ENCODE measurements around the gene METRN.
A peak's percentile ranks its signal among the peaks of the same experiment; 100 is the strongest.

The METRN gene

DNA sequence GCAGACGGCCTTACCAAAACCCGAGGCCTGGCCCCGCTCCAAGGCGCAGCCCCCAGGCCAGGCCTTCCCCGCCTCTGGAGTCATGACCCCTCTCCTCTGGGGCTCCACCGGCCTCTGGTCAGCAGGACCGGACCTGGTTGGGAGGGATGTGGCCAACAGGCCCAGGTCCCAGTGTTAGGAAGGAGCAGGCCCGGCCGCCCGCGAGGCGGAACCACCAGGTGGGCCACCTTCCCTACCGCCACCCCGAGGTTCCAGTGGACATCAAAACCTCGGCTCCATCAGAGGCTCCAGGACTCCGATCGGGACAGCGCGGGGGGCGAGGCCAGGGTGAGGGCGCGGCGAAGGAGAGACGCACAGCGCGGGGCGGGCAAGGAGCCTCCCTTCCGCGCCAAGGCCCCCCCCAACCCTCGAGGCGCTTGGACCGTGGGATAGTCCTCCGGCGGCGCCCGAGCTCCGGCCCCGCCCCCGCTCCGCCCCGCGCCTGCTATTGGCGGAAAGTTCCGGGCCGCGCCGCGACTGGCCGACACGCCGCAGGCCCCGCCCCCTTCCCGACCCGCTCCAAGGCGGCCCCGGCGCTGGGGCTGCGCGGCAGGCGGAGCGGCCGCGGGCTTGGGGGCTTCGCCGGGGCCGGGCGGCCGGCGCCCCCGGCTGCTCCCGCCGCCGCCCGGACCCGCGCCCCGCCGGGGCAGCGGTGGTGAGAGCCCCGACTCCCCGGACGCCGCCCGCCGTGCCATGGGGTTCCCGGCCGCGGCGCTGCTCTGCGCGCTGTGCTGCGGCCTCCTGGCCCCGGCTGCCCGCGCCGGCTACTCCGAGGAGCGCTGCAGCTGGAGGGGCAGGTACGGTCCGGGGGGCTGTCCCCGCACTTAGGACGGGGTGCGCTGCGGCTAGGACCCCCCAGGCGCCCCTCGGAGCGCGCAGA, at the start of gene METRN:
METRN (plus strand) TSS at position 561 of the 919 bp plus-strand sequence; CDS start at position 733, 172 bp downstream.
- peak; percentile 91 for DNase-seq (ENCODE audit: low read depth)

DNA sequence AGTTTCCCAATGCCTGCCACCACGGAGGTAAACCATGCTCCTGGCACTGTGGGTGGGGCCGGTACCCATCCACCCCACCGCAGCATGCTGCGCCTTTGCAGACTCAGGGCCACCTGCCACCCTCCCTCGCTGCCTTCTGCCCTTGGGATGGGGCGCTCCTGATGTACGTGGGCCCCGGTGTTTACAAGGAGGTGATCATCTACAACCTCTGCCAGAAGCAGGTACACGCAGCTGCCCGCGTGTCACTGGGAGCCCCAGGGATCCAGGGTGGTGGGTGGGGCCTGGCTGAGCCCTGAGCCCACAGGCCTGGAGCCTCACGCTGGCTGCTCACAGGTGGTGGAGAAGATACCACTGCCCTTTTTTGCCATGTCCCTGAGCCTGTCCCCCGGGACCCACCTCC, 48.3 kb upstream of the METRN start:
- no peak for DNase-seq (ENCODE audit: low read depth)

DNA sequence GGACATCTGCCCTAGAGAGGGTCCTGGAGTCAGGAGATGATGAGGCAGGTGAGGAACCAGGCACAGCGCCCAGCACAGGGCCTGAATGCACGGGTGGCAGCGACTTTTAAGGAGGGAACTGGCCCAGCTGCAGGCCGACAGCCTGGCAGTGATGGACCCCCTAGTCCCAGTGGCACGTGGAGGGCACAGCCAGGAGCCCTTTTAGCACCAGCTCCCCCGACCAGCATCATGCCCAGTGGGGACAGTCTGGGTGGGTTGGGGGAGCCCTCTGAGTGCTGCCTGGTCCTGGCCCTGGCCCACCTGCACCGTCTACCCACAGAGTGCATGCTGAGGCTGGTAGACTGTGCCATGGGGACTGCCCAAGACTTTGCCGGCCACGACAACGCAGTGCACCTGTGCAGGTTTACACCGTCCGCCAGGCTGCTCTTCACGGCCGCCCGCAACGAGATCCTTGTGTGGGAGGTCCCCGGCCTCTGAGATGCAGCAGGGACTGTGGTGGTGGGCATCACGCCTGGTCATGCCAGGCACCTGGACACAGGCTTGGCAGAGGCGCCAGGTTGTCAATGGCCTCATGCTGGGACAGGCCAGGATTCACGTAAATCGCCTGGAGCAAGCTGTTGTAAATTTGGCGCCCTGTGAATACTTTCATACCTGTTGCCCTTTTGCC, 47.7 kb upstream of the METRN start:
- DNase-seq (ENCODE audit: low read depth), result no peak

DNA sequence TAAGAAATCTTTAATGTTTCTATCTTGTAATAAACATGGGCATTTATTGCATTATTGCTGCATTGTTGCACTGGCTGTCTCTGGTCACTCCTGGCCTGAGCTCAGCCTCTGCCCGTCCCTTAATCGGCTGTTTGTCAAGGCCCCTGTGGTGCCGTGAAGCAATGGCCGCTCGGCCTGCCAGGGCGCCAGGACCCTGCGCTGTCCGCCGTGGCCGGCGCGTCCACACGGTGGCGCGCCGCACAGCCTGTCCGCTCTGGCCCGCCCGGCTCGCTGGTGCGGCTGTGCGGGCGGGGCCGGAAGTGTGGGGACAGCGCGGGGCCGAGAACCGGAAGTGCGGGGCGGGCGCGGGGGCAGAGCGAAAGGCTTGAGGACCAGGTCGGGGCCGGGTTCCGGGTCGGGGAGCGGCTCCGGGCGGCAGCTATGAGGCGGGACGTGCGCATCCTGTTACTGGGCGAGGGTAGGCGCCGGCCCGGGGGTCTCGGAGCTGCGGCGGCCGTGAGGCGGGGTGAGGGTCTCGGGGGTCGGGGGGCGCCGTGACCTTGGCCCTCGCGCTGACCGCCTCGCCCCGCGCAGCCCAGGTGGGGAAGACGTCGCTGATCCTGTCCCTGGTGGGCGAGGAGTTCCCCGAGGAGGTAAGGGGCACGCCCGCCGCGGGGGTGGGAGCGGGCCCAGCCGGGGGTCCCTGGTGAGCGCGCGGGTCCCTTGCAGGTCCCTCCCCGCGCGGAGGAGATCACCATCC, 47.0 kb upstream of the METRN start, which contains the start of gene RHOT2:
RHOT2 (plus strand) TSS at position 353 of the 739 bp plus-strand sequence; CDS start at position 421, 68 bp downstream.
- DNase-seq (ENCODE audit: low read depth), result peak; percentile 90

DNA sequence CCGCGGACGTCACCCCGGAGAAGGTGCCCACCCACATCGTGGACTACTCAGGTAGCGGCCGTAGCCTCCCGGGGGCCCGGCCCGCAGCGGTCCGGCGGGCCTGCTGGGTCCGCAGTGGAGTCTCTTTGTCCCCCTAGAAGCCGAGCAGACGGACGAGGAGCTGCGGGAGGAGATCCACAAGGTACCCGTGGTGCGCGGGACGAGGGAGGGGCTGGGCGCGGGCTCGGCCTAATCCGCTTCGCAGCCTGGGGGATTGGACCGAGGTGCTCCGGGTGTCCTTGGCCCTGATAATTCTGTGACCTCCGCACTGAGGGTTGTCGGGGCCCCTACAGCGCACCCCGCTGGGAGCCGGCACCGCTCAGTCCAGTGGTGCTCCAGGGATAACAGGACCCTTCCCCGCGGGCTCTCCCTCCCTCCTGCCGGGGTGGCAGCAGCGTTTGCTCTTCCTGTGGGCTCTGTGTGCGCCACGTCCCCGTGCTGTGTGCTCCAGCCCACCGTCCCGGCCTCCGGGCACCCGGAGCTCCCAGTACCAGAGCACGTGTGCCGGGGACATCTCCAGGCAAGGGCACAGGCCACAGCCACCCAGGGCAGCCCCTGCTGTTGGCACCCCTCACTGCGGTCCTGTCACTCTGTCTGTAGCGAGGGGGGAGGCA, 46.3 kb upstream of the METRN start:
- DNase-seq (ENCODE audit: low read depth), result peak; percentile 17

DNA sequence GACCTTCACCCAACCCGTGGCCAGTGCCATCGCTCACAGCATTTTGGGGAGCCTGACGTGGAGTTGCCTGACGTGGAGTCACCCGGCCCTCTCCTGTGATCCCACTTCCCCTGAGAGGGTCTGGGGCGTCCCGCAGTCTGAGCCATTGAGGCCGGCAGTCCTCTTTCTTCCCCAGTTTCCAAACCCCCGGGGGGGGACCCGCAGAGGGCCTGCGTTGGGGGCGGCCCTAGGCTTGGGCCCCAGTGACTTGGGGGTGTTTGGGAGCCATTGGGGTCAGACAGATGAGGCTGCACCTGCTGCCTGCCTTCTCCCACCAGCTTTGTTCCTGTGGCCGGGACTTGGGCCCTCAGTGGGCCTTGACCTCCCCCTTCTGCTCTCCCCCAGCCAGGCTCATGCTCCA, 45.3 kb upstream of the METRN start:
- no peak for DNase-seq (ENCODE audit: low read depth)

DNA sequence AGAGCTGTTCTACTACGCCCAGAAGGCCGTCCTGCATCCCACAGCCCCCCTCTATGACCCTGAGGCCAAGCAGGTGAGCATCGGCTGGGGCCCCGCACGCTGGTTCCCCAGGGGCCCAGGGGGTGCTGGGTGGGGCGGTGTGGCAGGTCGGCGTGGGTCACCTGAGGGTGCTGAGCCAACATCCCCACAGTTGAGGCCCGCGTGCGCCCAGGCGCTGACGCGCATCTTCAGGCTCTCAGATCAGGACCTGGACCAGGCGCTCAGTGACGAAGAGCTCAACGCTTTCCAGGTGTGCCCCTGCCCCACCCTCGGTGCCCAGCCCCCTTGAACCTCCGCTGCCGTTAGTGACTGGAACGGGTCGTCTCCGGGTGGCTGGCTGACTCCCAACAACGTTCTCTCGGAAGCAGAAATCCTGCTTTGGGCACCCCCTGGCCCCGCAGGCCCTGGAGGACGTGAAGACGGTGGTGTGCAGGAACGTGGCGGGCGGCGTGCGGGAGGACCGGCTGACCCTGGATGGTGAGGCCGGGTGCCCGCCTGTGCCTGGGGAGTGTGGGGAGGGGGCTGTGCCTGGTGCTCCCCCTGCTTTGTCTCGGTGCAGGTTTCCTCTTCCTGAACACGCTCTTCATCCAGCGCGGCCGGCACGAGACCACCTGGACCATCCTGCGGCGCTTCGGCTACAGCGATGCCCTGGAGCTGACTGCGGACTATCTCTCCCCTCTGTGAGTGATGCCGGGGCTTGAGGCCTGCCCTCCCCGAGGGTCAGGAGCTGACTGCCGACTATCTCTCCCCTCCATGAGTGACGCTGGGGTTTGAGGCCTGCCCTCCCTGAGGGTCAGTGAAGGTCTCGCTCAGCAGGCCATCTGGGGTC, 44.2 kb upstream of the METRN start:
- no peak for DNase-seq (ENCODE audit: low read depth)

DNA sequence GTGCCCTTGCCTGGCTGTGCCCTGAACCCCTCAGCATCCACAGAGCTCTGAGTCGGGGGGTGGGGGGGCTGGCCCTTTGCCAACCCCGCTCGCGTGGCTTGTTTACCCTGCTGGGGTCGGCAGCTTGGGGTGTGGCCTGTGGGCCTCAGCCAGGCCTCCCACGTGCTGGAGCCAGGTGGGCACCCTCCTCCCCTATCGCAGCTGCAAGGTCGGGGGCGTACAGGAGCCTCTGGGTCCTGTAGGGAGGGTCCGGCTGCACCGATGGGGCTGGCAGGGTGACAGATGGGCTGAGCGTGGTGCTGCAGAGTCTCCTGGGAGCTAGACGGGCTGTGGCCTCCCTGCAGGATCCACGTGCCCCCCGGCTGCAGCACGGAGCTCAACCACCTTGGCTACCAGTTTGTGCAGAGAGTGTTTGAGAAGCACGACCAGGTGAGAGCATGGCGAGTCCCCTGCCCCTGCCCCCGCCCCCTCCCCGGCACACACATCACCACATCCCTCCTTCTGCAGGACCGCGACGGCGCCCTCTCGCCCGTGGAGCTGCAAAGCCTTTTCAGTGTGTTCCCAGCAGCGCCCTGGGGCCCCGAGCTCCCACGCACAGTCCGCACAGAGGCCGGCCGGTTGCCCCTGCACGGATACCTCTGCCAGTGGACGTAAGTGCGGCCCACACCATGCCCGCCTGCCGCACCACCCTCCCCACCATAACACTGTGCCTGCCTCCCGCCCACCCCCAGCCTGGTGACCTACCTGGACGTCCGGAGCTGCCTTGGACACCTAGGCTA, 43.4 kb upstream of the METRN start:
- DNase-seq (ENCODE audit: low read depth), result no peak

DNA sequence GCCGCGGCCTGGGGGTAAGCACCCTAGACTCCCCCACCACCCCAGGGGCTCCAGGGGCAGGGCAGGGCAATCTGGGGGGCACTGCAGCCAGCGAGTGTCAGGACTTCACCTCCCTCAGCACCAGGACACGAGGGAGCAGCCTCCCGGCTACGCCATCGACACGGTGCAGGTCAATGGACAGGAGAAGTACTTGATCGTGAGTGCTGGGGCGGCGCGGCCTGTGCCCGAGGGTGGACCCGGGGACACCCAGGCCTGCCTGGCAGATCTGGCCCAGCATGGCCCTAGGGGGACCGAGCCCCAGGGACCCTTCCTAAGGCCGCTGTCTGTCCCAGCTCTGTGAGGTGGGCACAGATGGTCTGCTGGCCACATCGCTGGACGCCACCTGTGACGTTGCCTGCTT, 42.5 kb upstream of the METRN start:
- no peak for DNase-seq (ENCODE audit: low read depth)

DNA sequence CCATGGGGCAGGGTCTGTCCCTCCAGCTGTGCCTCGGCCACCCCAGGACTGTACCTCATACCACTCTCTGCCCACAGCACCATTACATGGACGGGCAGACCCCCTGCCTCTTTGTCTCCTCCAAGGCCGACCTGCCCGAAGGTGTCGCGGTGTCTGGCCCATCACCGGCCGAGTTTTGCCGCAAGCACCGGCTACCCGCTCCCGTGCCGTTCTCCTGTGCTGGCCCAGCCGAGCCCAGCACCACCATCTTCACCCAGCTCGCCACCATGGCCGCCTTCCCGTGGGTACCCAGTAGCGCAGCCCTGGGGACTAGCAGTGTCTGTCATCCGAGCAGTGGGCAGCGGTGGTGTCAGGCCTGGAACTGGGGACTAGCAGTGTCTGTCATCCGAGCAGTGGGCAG, 42.1 kb upstream of the METRN start:
- no peak for DNase-seq (ENCODE audit: low read depth)

DNA sequence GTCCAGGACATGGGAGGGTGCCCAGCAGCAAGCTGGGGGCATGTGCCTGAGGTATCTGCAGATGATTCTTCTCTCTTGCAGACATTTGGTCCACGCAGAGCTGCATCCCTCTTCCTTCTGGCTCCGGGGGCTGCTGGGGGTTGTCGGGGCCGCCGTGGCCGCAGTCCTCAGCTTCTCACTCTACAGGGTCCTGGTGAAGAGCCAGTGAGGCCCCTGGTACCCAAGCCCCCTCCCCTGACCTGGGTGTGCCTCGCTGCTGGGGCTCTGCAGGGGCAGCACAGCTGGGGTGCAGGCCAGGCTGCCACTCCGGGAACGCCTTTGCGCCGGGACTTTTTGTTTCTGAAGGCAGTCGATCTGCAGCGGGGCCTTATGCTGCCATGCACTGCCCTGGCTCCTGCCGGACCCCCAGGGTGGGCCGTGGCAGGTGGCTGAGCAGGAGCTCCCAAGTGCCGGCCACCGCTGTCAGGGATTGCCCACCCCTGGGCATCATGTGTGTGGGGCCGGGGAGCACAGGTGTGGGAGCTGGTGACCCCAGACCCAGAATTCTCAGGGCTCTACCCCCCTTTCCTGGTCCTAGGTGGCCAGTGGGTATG, 41.4 kb upstream of the METRN start:
- DNase-seq (ENCODE audit: low read depth), result no peak

DNA sequence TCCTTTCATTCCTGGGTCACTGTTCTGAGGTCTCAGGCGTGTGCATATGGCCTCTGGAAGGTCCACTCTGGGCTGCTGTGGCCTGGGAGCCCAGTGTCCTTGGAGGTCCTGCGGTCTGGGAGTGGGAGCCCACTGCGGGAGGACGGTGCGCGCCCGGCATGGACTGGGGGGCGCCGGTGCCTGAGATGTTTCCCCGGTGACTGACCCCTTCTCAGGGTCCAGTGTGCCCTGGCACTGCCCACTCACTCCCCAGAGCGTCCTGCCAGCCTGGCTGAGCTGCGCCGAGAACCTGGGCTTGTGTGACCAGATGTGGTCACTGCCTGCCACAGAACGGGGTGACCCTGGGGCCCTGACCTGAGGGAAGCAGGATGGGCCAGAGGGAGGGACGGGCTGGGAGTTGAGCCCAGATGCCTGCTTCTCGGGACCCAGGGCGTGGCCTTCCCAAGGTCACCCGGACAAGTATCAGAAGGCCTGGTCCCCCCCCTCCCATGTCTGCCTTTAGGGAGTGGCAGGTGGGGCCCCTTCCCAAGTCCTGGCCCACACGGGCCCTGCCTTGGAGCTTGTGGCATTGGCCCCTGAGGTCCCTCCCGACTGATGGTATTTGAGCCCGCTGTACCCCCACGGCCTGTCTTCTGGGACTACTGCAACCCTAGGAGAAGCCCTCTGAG, 40.6 kb upstream of the METRN start:
- DNase-seq (ENCODE audit: low read depth), result no peak

DNA sequence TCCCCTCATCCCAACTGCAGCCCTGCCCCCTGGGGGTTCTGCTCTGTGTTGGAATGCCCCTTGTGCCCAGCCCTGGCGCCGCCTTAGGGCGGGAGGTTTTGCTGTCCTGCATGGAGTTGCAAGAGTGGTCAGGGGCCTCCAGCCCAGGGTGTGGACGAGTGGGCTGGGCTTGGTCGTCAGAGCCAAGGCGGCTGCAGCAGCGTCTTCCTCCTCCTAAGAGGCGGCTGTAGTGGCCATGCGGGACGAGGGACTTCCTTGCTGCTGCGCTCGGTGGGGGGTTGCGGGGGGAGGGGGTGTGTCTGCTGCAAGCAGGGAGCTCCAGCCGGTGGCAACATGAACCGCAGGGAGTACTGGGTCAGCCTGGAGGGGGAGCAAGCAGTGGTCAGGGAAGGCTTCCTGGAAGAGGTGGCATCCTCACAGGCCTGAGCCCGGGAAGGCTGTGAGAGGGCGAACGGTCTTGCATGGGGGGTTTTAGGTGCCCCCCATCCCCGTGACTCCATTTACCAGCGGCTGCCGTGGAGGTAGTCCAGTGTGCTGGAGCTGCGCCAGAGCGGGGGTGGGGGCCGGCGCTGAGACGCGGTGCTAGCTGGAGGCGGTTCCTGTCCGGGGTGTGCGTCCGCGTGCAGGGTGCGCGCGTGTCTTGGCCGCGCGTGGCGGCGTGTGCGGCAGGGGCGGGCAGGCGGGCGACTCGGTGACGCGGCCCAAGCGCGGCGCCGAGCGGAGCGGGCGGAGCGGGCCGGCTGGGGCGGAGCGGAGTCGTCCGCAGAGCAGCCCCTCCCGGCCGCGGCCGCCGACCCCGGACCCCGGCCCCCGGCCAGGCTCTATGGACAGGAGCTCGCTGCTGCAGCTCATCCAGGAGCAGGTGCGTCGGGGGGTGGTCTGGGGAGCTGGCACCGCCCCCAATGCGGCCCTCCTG, 39.7 kb upstream of the METRN start, which contains the start of gene RHBDL1:
RHBDL1 (plus strand) TSS at position 704 of the 916 bp plus-strand sequence; CDS start at position 824, 120 bp downstream.
- DNase-seq (ENCODE audit: low read depth), result peak; percentile 53

DNA sequence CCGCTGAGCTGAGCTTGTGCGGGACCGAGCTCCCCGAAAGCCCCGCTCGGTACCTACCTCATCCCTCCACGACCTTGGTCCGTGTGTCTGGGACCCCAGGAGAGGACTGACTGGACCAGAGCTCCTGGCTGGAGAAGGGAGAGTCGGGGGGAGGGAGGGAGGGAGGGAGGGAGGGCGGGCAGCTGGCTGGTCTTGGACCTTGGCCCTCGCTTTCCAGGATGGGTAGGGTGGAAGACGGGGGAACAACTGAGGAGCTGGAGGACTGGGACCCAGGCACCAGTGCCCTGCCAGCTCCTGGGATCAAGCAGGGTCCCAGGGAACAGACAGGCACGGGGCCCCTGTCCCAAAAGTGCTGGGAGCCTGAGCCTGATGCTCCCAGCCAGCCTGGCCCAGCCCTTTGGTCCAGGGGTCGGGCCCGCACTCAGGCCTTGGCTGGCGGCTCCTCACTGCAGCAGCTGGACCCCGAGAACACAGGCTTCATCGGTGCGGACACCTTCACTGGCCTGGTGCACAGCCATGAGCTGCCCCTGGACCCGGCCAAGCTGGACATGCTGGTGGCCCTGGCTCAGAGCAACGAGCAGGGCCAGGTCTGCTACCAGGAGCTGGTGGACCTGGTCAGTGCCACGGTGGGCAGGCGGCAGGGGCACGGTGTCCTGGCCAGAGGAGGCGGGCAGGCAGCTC, 38.9 kb upstream of the METRN start:
- DNase-seq (ENCODE audit: low read depth), result no peak

DNA sequence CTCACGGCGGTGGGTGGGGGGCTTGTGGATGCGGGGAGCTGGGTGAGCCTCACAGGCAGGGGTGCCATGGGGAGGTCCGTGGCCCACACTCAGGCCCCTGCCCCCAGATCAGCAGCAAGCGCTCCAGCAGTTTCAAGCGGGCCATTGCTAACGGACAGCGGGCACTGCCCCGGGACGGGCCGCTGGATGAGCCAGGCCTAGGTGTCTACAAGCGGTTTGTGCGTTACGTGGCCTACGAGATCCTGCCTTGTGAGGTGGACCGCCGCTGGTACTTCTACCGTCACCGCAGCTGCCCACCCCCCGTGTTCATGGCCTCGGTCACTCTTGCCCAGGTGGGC, 38.4 kb upstream of the METRN start:
- DNase-seq (ENCODE audit: low read depth), result no peak

DNA sequence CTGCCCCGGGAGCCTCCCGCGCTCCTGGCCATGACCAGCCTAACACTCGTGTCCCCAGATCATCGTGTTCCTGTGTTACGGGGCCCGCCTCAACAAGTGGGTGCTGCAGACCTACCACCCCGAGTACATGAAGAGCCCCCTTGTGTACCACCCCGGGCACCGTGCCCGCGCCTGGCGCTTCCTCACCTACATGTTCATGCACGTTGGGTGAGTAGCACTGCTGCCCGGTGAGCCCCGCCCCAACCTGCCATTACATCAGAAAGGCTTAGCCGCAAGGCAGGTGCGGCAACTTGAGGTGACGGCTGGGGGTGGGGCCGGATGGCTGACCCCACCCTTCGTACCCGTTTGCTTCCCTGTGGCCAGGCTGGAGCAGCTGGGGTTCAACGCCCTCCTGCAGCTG, 38.0 kb upstream of the METRN start:
- no peak for DNase-seq (ENCODE audit: low read depth)

All from EH (cell line).